ENCODE measurements around the gene GP1BB.

GRCh38 chr22:19714312-19715187 is 8.8 kb upstream of the GP1BB start, which contains the start of gene SEPTIN5:
- TF ChIP-seq CTCF (IDR thresholded peaks at IDR 0.05) (no peak), POLR2A (IDR thresholded peaks at IDR 0.05) (no peak)
